Activated naive CD8-positive, alpha-beta T cell treated with anti-CD3 and anti-CD28 coated beads for 36 hours (primary cell): ENCODE results near the gene TTR. TPM values are rescaled to one million over a fixed set of nuclear protein-coding genes. Genes with fewer than 3 reads are reported as not detected.

Experiments
- DNase-seq: peaks from one replicate; pipeline ENCODE4 v3.0.0; 2021
- H3K27ac Mint-ChIP-seq: one replicate; pipeline ENCODE4 v1.8.0; 2022; ENCODE audit warnings: mild to moderate bottlenecking, moderate library complexity, mixed read lengths
- H3K27me3 Mint-ChIP-seq: one replicate; pipeline ENCODE4 v1.8.0; 2022; ENCODE audit warnings: mild to moderate bottlenecking, mixed read lengths
- H3K36me3 Mint-ChIP-seq: one replicate; pipeline ENCODE4 v1.8.0; 2021; ENCODE audit warnings: mild to moderate bottlenecking, mixed read lengths
- H3K4me1 Mint-ChIP-seq: one replicate; pipeline ENCODE4 v1.8.0; 2021; ENCODE audit warnings: mixed read lengths
- H3K4me3 Mint-ChIP-seq: one replicate; pipeline ENCODE4 v1.8.0; 2022; ENCODE audit warnings: mild to moderate bottlenecking, moderate library complexity, mixed read lengths
- H3K9me3 Mint-ChIP-seq: one replicate; pipeline ENCODE4 v1.8.0; 2022; ENCODE audit warnings: mixed read lengths
- total RNA-seq, 2 experiments: library from RNA; stranded (reverse); gene quantifications; one replicate each; pipeline ENCODE4 v1.2.3, GENCODE V29; 2021

TTR gene
- total RNA-seq, 2 experiments from 2014 or later = not detected

- H3K4me3 Mint-ChIP-seq = no peak overlapping the region
- no peaks in the 10 kb centered on the region for H3K27me3 Mint-ChIP-seq
- no peak for DNase-seq
- H3K9me3 Mint-ChIP-seq = no peaks in the 10 kb centered on the region
- H3K27ac Mint-ChIP-seq = no peak overlapping the region
- peaks cover 3% of the 10 kb centered on the region for H3K4me1 Mint-ChIP-seq
- H3K36me3 Mint-ChIP-seq = no peaks in the 10 kb centered on the region
Observed at GRCh38 chr18:31572368-31572767, 19.3 kb upstream of the TTR start.

DNA sequence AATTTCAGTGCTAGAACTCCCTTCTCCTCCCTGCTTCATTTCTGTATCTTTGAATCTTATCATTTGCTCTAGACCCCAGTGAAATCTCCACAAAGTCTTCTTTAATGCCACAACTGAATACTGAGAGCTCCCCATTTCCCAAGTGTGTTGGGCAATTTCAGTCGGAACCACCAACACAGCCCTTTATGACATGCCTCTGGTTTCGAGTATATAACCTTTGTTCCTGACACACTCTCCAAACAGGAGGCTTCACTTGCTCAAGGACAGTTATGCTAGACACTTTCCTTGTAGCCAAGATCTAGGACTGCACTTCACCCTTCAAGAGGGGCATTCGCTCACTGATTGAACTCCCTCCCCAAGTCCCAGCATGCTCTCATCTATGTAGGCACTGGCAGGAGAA is 18.6 kb upstream of the TTR start:
- no peaks in the 10 kb centered on the region for H3K36me3 Mint-ChIP-seq
- H3K27ac Mint-ChIP-seq = no peak overlapping the region
- DNase-seq = no peak
- H3K4me3 Mint-ChIP-seq = no peak overlapping the region
- H3K27me3 Mint-ChIP-seq = no peaks in the 10 kb centered on the region
- H3K4me1 Mint-ChIP-seq = peaks cover 3% of the 10 kb centered on the region
- H3K9me3 Mint-ChIP-seq = no peaks in the 10 kb centered on the region

- Mint-ChIP-seq H3K27ac (no peak overlapping the region), H3K4me3 (no peak overlapping the region), H3K4me1 (peaks cover 3% of the 10 kb centered on the region), H3K36me3 (no peaks in the 10 kb centered on the region), H3K27me3 (no peaks in the 10 kb centered on the region), H3K9me3 (no peaks in the 10 kb centered on the region)
- no peak for DNase-seq
Observed at GRCh38 chr18:31574359-31574758, 17.3 kb upstream of the TTR start.

GRCh38 chr18:31575515-31576257 is 16.0 kb upstream of the TTR start:
- Mint-ChIP-seq H3K4me3 (no peak overlapping the region), H3K27me3 (no peaks in the 10 kb centered on the region), H3K36me3 (no peaks in the 10 kb centered on the region), H3K9me3 (no peaks in the 10 kb centered on the region), H3K4me1 (peaks cover 3% of the 10 kb centered on the region), H3K27ac (no peak overlapping the region)
- DNase-seq = no peak

DNA sequence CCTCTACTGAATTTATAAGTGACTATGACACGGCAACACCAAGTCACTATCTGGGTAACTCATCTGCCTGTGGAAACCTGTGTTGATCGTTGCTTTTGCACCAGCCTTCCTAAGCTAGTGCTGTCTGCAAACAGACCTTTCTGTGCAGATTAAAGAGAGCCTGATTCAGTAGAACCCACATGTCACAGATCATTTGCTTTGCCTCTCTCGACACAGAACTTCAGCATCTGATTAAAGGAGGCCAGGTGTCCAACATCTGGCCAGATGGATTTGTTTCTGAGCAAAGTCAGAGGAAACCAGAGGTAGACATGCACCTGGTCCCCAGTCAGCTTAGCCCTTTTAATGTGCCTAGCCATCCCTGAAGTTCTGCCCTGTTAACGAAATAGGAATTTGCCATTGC is 15.0 kb upstream of the TTR start:
- Mint-ChIP-seq H3K4me1 (peaks cover 3% of the 10 kb centered on the region), H3K4me3 (no peak overlapping the region), H3K27ac (no peak overlapping the region), H3K36me3 (no peaks in the 10 kb centered on the region), H3K27me3 (no peaks in the 10 kb centered on the region), H3K9me3 (no peaks in the 10 kb centered on the region)
- DNase-seq = no peak

DNA sequence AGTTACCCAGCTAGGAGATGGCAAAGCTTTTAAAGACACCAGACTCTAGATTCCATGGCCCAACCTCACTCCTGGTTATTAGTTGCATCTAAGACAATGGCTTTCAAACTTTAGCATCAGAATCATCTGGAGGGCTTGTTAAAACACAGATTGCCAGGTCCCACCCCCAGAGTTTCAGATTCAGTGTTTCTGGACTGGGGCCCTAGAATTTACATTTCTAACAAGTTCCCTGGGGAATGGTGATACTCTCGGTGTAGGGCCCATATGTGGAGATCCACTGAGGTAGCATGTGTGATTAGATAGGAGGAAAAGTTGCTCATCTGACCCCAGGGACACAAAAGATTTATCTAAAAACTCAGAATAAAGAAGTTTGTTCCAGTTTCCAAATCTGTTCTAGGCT is 14.5 kb upstream of the TTR start:
- Mint-ChIP-seq H3K4me1 (no peaks in the 10 kb centered on the region), H3K27me3 (no peaks in the 10 kb centered on the region), H3K36me3 (no peaks in the 10 kb centered on the region), H3K27ac (no peak overlapping the region), H3K9me3 (no peaks in the 10 kb centered on the region), H3K4me3 (no peak overlapping the region)
- DNase-seq = no peak

GRCh38 chr18:31578126-31578525 is 13.6 kb upstream of the TTR start:
- Mint-ChIP-seq H3K4me1 (no peaks in the 10 kb centered on the region), H3K27me3 (no peaks in the 10 kb centered on the region), H3K9me3 (no peaks in the 10 kb centered on the region), H3K36me3 (no peaks in the 10 kb centered on the region), H3K4me3 (no peak overlapping the region), H3K27ac (no peak overlapping the region)
- DNase-seq = no peak

DNA sequence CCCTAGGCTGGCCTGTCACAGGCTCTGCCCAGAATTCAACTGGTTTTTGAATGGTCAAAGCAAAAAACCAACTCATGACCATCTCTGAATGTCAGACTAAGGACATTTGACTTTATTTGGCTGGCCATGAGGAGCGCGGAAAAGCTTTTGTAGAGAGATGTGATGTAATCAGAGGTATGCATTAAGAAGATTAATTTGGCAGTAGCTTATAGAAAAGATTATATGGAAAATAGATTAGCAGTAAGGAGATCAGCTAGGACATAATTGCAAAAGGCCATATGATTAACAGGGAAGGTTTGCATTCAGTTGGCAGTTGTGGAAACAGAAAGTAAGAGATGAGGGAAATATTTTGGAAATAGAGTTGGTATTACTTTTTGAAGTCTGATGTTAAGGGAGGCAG is 12.3 kb upstream of the TTR start:
- Mint-ChIP-seq H3K9me3 (no peaks in the 10 kb centered on the region), H3K36me3 (no peaks in the 10 kb centered on the region), H3K4me3 (no peak overlapping the region), H3K27me3 (no peaks in the 10 kb centered on the region), H3K27ac (no peak overlapping the region), H3K4me1 (no peaks in the 10 kb centered on the region)
- DNase-seq = no peak

DNA sequence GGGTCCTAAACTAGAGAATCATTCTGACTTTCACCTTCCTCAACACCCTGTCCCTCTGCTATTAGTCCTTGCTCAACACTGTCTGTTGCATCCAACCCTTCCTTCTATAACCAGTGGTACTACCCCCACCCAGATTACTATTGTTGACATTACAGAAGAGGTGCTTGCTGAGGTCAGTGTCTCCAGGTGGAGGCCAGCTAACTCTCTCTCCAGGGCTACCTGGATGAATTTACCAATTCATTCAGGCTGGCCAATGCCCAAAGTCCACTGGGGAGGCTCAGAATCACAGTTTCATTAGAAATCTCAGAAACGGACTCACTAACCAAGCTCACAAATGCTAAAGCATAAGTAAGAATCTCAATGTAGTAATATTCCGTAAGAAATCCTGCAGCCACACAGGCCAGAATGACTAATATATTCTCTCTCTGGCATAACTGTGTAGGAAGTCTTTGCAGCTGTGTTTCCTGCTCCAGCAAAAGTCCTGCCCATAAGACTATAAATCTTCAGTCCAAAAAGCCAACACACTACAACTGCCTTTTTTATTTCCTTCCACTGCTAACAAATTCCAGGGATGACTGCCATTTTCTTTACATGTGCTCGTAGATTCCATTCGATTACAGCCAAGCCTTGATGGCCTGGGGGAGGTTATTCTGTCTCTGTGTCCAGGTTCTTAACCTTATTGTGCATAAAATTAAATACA is 10.0 kb upstream of the TTR start:
- Mint-ChIP-seq H3K9me3 (no peaks in the 10 kb centered on the region), H3K4me3 (no peak overlapping the region), H3K4me1 (no peaks in the 10 kb centered on the region)

DNA sequence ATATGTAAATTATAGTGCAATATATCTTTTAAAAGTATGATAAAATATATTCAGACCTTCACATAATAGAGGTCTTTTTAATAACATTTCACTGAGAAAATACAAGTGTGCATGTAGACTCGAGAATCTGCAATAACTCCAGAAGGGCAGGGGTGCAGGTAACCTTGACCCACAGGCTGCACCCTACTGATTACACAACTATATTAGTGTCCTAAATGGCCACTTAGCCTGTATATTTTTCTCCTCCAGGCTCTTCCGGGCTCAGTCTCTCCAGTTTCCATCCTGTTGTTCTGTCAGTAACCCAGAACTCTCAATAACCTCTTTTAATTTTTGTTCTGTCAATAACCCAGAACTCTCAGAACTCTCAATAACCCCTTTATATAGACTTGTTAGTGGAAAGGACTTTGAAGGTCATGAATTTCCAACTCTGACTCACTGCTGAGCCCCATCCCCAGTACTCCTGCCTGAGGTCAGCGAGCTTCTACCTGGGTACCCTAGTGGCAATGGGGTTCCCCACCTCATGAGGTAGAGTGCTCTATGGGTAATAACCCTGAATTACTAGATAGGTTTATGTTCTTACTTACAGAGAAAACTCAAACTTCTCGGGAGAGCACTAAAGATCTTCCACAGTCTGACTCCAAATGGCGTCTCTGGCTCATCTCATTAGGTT is 8.4 kb upstream of the TTR start:
- no peaks in the 10 kb centered on the region for H3K9me3 Mint-ChIP-seq

More for the DNA sequence above, 10.0 kb upstream of the TTR start:
- no peaks in the 10 kb centered on the region for H3K36me3 Mint-ChIP-seq
- H3K27me3 Mint-ChIP-seq = peaks cover 3% of the 10 kb centered on the region
- DNase-seq = no peak
- no peak overlapping the region for H3K27ac Mint-ChIP-seq

DNA sequence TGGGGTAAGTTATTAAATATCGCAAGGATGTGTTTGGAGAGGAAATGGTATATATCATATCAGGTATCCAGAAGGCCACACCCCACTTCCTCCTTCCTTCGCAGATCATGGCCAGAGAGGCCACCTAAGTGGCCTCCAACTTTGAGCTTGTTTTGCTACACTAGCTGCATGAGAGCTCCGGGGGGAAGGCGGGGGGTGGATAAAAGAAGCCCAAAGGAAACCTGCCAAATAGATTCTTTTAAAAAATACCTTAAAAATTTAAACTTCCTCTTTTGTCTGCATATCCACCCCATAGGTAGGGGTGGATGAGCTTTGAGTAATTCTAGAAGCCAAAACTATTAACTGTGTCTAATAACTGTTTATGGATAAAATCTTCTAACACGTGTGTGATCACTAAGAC is 5.7 kb upstream of the TTR start:
- Mint-ChIP-seq H3K27ac (no peak overlapping the region), H3K4me1 (no peaks in the 10 kb centered on the region), H3K36me3 (no peaks in the 10 kb centered on the region), H3K9me3 (no peaks in the 10 kb centered on the region), H3K27me3 (peaks cover 7% of the 10 kb centered on the region), H3K4me3 (no peak overlapping the region)
- DNase-seq = no peak

More for the DNA sequence above, 8.4 kb upstream of the TTR start:
- Mint-ChIP-seq H3K4me1 (no peaks in the 10 kb centered on the region), H3K4me3 (no peak overlapping the region), H3K36me3 (no peaks in the 10 kb centered on the region), H3K27ac (no peak overlapping the region), H3K27me3 (peaks cover 3% of the 10 kb centered on the region)
- DNase-seq = no peak

GRCh38 chr18:31586616-31587015 is 5.1 kb upstream of the TTR start:
- Mint-ChIP-seq H3K27me3 (peaks cover 11% of the 10 kb centered on the region), H3K4me3 (no peak overlapping the region)

DNA sequence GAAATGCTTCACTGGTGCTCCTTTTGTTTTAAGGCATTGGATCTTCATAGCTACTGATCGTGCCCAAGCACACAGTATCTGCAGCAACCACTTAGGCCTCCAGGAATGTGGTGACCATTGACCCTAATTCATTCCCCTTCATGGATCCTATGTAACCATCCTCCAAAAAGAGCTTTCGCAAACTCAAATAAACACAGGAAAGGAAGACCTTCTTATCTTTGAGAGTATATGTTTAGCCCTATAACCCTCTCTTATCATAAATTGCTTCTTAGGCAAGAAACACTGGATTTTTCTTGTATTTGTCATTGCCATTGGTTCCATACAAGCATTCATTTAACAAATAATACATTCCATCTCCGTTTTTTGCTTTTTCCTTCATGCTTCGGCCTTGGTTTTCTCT is 4.1 kb upstream of the TTR start:
- H3K4me3 Mint-ChIP-seq = no peak overlapping the region
- H3K9me3 Mint-ChIP-seq = no peaks in the 10 kb centered on the region
- peaks cover 12% of the 10 kb centered on the region for H3K27me3 Mint-ChIP-seq
- no peak for DNase-seq
- H3K4me1 Mint-ChIP-seq = no peaks in the 10 kb centered on the region
- no peak overlapping the region for H3K27ac Mint-ChIP-seq
- H3K36me3 Mint-ChIP-seq = no peaks in the 10 kb centered on the region

More at GRCh38 chr18:31586616-31587015, 5.1 kb upstream of the TTR start:
- no peaks in the 10 kb centered on the region for H3K36me3 Mint-ChIP-seq
- H3K9me3 Mint-ChIP-seq = no peaks in the 10 kb centered on the region
- no peak overlapping the region for H3K27ac Mint-ChIP-seq
- H3K4me1 Mint-ChIP-seq = no peaks in the 10 kb centered on the region
- DNase-seq = no peak

DNA sequence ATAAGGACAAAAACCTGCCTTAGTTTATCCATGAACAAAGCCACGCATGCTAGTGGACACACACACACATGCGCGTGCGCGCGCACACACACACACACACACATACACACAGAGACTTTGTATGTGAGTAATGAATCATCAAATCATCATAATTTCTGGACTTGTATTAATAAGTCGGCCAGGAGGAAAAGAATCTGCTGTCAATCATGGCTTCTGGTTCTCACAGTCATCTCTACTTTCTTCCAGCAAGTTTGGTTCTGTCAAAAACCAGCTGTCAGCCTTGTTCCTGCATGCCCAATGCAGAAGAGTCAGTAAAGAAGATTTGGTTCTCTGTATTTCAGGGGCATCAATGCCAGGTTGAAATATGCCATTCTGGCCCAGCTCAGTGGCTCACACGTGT is 1.1 kb upstream of the TTR start:
- H3K4me1 Mint-ChIP-seq = no peaks in the 10 kb centered on the region
- DNase-seq = no peak
- no peak overlapping the region for H3K4me3 Mint-ChIP-seq
- no peaks in the 10 kb centered on the region for H3K36me3 Mint-ChIP-seq
- peaks cover 16% of the 10 kb centered on the region for H3K27me3 Mint-ChIP-seq
- no peak overlapping the region for H3K27ac Mint-ChIP-seq
- no peaks in the 10 kb centered on the region for H3K9me3 Mint-ChIP-seq

DNA sequence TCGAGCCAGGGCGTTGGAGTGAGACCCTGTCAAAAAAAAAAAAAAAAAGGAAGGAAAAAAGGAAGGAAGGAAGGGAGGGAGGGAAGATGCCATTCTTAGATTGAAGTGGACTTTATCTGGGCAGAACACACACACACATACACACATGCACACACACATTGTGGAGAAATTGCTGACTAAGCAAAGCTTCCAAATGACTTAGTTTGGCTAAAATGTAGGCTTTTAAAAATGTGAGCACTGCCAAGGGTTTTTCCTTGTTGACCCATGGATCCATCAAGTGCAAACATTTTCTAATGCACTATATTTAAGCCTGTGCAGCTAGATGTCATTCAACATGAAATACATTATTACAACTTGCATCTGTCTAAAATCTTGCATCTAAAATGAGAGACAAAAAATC is 564 bp upstream of the TTR start:
- no peaks in the 10 kb centered on the region for H3K36me3 Mint-ChIP-seq
- H3K27me3 Mint-ChIP-seq = peaks cover 16% of the 10 kb centered on the region
- DNase-seq = no peak
- no peak overlapping the region for H3K4me3 Mint-ChIP-seq
- H3K9me3 Mint-ChIP-seq = no peaks in the 10 kb centered on the region
- H3K27ac Mint-ChIP-seq = no peak overlapping the region
- no peaks in the 10 kb centered on the region for H3K4me1 Mint-ChIP-seq
